ENCODE data around the gene MAX. TPM values are rescaled to one million over a fixed set of nuclear protein-coding genes. Genes with fewer than 3 reads are reported as not detected.

Gene MAX
- total RNA-seq, 1 donor from 2014 or later: 116 TPM

DNA sequence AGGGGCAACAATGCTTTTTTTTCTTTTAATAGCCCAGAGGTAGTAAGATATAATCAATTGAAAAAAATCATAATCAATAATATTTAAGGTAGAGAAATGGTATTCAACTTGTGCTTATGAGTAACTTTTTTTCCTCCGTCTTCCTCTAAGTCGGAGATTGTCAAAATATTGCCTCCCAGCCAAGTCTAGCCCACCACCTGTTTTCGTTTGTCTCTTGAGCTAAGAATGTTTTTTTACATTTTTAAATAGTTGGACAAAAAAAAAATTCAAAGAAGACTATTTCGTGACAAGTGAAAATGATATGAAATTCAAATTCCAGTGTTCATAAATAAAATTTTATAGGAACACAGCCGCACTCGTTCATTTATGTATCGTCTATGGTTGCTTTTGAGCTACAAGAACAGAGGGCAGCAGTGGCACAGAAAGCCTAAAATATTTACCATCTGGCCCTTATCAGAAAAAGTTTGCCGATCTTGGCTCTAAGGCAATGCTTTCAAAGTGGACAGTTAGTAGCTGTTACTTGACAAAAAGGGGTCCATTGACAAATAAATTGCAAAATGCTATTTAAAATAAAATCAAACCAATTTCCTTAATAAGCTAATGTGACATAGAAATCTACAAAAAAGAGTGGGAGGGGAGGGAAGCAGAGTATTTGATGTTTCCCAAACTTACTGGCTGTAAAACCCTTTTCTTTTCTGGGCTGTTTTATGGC, 40.8 kb upstream of the MAX start:
- Mint-ChIP-seq H3K27ac (no peak overlapping the region), H3K4me1 (no peaks in the 10 kb centered on the region), H3K4me3 (no peak overlapping the region), H3K9me3 (no peaks in the 10 kb centered on the region), H3K27me3 (peaks cover 18% of the 10 kb centered on the region), H3K36me3 (ENCODE audit: low read depth) (no peaks in the 10 kb centered on the region)
- CTCF ChIA-PET: interaction anchor here (0.8 kb wide), 1 partner anchor 30 kb away, joined by 3 read pairs; no protein-coding TSS in a partner anchor
- TF ChIP-seq, protein P1, sequence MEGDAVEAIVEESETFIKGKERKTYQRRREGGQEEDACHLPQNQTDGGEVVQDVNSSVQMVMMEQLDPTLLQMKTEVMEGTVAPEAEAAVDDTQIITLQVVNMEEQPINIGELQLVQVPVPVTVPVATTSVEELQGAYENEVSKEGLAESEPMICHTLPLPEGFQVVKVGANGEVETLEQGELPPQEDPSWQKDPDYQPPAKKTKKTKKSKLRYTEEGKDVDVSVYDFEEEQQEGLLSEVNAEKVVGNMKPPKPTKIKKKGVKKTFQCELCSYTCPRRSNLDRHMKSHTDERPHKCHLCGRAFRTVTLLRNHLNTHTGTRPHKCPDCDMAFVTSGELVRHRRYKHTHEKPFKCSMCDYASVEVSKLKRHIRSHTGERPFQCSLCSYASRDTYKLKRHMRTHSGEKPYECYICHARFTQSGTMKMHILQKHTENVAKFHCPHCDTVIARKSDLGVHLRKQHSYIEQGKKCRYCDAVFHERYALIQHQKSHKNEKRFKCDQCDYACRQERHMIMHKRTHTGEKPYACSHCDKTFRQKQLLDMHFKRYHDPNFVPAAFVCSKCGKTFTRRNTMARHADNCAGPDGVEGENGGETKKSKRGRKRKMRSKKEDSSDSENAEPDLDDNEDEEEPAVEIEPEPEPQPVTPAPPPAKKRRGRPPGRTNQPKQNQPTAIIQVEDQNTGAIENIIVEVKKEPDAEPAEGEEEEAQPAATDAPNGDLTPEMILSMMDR (IDR thresholded peaks at IDR 0.05): no peak
- intact Hi-C loops (cut with micrococcal nuclease): no loop called here
- no peak for ATAC-seq (ENCODE audit: low read depth)
- no peak for DNase-seq
- POLR2A ChIA-PET: interaction anchor here (0.6 kb wide), 1 partner anchor 22 kb away, joined by 3 read pairs; no protein-coding TSS in a partner anchor

DNA sequence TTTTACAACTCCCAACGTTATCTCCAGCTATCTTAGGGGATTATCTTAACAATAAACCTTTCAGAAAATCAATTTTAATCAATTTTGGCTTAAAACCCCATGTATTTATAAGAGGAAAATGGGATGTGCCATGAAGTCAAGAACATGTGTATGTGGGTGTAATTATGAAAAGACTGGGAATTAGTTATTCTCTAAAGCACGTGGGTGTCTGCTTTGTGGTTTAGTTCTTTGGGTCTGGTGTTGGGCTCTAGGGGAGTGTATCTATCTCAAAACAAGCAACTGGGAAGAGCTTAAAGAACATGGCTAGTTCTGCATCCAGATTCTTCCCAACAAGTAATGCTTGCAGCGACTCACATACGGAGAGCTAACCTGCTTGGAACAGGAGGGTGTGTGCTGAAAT, 40.1 kb upstream of the MAX start:
- ATAC-seq (ENCODE audit: low read depth) (no peak), DNase-seq (no peak)
- ChIA-PET CTCF (no interaction called here), POLR2A (no interaction called here)
- no peaks in the 10 kb centered on the region for H3K36me3 Mint-ChIP-seq (ENCODE audit: low read depth)
- H3K4me3 Mint-ChIP-seq: no peak overlapping the region
- intact Hi-C loops (cut with micrococcal nuclease): no loop called here
- no peak overlapping the region for H3K27ac Mint-ChIP-seq
- TF ChIP-seq, protein P1 (IDR thresholded peaks at IDR 0.05): no peak
- H3K4me1 Mint-ChIP-seq: no peaks in the 10 kb centered on the region
- H3K27me3 Mint-ChIP-seq: peaks cover 18% of the 10 kb centered on the region
- no peaks in the 10 kb centered on the region for H3K9me3 Mint-ChIP-seq

DNA sequence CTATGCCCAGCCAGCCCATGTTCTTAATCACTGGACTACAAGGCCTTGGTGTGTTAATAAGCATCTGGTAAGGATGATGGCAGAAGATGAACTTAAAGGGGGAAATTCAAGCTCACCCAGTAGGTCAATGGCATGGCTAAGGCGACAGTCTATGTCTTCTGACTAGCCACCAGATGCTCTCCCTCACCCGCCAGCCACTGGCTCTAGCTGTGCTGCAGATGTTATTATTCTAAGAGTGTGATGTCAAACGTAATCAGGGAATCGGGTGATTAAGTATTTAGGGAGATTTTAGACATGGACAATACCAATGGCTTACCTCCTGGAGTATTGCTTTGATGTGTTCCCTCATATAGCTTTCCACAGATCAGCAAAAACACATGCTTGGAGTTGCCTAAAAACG, 39.2 kb upstream of the MAX start:
- peaks cover 18% of the 10 kb centered on the region for H3K27me3 Mint-ChIP-seq
- no peaks in the 10 kb centered on the region for H3K4me1 Mint-ChIP-seq
- TF ChIP-seq, protein P1 (IDR thresholded peaks at IDR 0.05): no peak
- H3K9me3 Mint-ChIP-seq: no peaks in the 10 kb centered on the region
- no peaks in the 10 kb centered on the region for H3K36me3 Mint-ChIP-seq (ENCODE audit: low read depth)
- no peak for DNase-seq
- CTCF ChIA-PET: no interaction called here
- ATAC-seq (ENCODE audit: low read depth): no peak
- no peak overlapping the region for H3K4me3 Mint-ChIP-seq
- H3K27ac Mint-ChIP-seq: no peak overlapping the region
- intact Hi-C loops (cut with micrococcal nuclease): no loop called here
- POLR2A ChIA-PET: no interaction called here

DNA sequence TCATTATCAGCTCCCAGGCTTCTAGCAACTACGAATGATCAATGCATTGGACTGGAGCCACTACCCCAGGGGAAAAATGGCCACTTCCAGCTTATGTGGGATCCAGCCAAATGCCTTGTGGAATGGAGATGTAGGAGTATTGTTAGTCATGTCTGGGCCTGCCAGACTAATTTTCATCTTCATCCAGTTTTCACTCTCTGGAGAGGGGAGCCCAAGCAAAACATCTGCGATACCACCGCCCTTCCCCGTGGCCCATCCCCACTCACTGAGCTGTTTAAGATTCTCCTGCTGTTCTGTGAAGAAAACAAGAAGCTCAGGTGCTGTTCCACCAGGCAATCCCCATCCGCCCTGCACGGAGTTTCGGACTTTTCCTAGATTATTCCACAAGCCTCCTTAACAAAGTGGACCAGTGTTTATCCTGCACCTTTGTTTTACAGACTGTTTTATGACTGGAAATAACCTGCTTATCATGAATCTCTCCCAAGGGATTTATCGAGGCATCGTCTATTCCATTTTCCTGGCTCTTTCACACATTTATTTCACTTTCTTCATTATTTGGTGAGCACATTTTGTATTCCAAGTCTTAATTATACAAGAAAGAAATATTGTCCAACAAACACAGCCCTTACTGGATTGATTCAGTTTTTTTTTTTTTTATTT, 35.5 kb upstream of the MAX start:
- ATAC-seq (ENCODE audit: low read depth): no peak
- no peaks in the 10 kb centered on the region for H3K27me3 Mint-ChIP-seq
- CTCF ChIA-PET: no interaction called here
- POLR2A ChIA-PET: no interaction called here
- TF ChIP-seq, protein P1 (IDR thresholded peaks at IDR 0.05): no peak
- H3K9me3 Mint-ChIP-seq: no peaks in the 10 kb centered on the region
- no peak overlapping the region for H3K27ac Mint-ChIP-seq
- DNase-seq: no peak
- H3K4me3 Mint-ChIP-seq: no peak overlapping the region
- H3K36me3 Mint-ChIP-seq (ENCODE audit: low read depth): no peaks in the 10 kb centered on the region
- intact Hi-C loops (cut with micrococcal nuclease): loop anchor here (1.0 kb wide), 1 partner anchor 36 kb away; no protein-coding TSS in a partner anchor
- no peaks in the 10 kb centered on the region for H3K4me1 Mint-ChIP-seq

Data from activated B cell treated with CpG ODN at 0.5 μM for 24 hours (primary cell).